NCI-H2227 treated with DMSO at 0.1 percent for 48 hours (cell line): Measurements from ENCODE around the gene FTCDNL1.

Experiments used
- DNase-seq: peaks from one replicate; lab custom pipeline; 2025; lab: John Stamatoyannopoulos, UW

The FTCDNL1 gene

GRCh38 chr2:199791326-199791725 lies 59.7 kb downstream of the FTCDNL1 start:
- no peak for DNase-seq

- no peak for DNase-seq
Observed at GRCh38 chr2:199784512-199784911, 66.5 kb downstream of the FTCDNL1 start.

GRCh38 chr2:199779589-199779988 lies 71.4 kb downstream of the FTCDNL1 start:
- DNase-seq: no peak

GRCh38 chr2:199778655-199779054 lies 72.3 kb downstream of the FTCDNL1 start:
- DNase-seq: no peak

GRCh38 chr2:199777916-199778315 lies 73.1 kb downstream of the FTCDNL1 start:
- no peak for DNase-seq

GRCh38 chr2:199777315-199777714 lies 73.7 kb downstream of the FTCDNL1 start:
- no peak for DNase-seq

GRCh38 chr2:199775267-199775666 lies 75.7 kb downstream of the FTCDNL1 start:
- DNase-seq: no peak

- DNase-seq: no peak
Observed at GRCh38 chr2:199772035-199772976, 78.7 kb downstream of the FTCDNL1 start.

- peak; percentile 84 for DNase-seq
Observed at GRCh38 chr2:199770716-199771115, 80.3 kb downstream of the FTCDNL1 start.

GRCh38 chr2:199765646-199766045 lies 85.3 kb downstream of the FTCDNL1 start:
- no peak for DNase-seq

GRCh38 chr2:199764273-199764800 lies 86.7 kb downstream of the FTCDNL1 start:
- no peak for DNase-seq

GRCh38 chr2:199762963-199763362 lies 88.0 kb downstream of the FTCDNL1 start:
- DNase-seq: peak; percentile 12

GRCh38 chr2:199760574-199760973 lies 90.4 kb downstream of the FTCDNL1 start:
- DNase-seq: no peak

GRCh38 chr2:199757233-199757870 lies 93.6 kb downstream of the FTCDNL1 start:
- no peak for DNase-seq

- DNase-seq: no peak
Observed at GRCh38 chr2:199756743-199757142, 94.2 kb downstream of the FTCDNL1 start.

GRCh38 chr2:199756211-199756610 lies 94.8 kb downstream of the FTCDNL1 start:
- DNase-seq: no peak

- DNase-seq: no peak
Observed at GRCh38 chr2:199754766-199755165, 96.2 kb downstream of the FTCDNL1 start.

- no peak for DNase-seq
Observed at GRCh38 chr2:199751492-199752120, 99.4 kb downstream of the FTCDNL1 start.

- DNase-seq: no peak
Observed at GRCh38 chr2:199749571-199749970, 101.4 kb downstream of the FTCDNL1 start.

- DNase-seq: no peak
Observed at GRCh38 chr2:199744724-199745123, 106.3 kb downstream of the FTCDNL1 start.

GRCh38 chr2:199744260-199744659 lies 106.7 kb downstream of the FTCDNL1 start:
- no peak for DNase-seq

GRCh38 chr2:199743415-199744120 lies 107.4 kb downstream of the FTCDNL1 start:
- peak; percentile 32 for DNase-seq
